GM12878 (cell line): ENCODE measurements around the gene PSMA1. TPM values are rescaled to one million over a fixed set of nuclear protein-coding genes. Genes with fewer than 3 reads are reported as not detected.
A peak's percentile ranks its signal among the peaks of the same experiment; 100 is the strongest.

Experiments used
- ATAC-seq: fragments of 200-7000 bp; cut with Tn5 transposase; 3 replicates; pipeline ENCODE4 v1.9.1; 2020; ENCODE audit warnings: mild to moderate bottlenecking, moderate library complexity
- BruUV-seq: library from RNA; stranded (reverse); fragments of 400-500 nt; replicated peaks from 2 replicates; lab custom pipeline; 2021; lab: Mats Ljungman, UMichigan
- CTCF ChIA-PET: fragments of 300-600 bp; sonication (Branson Sonifier 250); formaldehyde crosslinking; extraction: SDS; loops from one replicate; lab custom pipeline; 2021; ENCODE audit warnings: inconsistent platforms; lab: Yijun Ruan, JAX
- POLR2A ChIA-PET: fragments of 350-600 bp; formaldehyde crosslinking; extraction: SDS; loops from one replicate; lab custom pipeline; 2021; ENCODE audit warnings: inconsistent platforms; lab: Charles Lee
- RAD21 ChIA-PET: fragments of 300-600 bp; sonication (Branson Sonifier 250); formaldehyde crosslinking; loops from one replicate; lab custom pipeline; 2023; ENCODE audit warnings: antibody characterized with exemption; ENCODE audit not compliant: unreplicated experiment; lab: Charles Lee
- SMC1A ChIA-PET: fragments of 300-600 bp; sonication (Branson Sonifier 250); formaldehyde crosslinking; loops from one replicate; lab custom pipeline; 2023; ENCODE audit not compliant: unreplicated experiment, uncharacterized antibody; lab: Charles Lee
- DNase-seq: peaks from one replicate; pipeline ENCODE4 v3.0.0-alpha.2; 2011; ENCODE audit warnings: low read depth, low spot score
- FAIRE-seq: peaks from 3 replicates; lab custom pipeline; 2011; peaks lifted over from hg19 to GRCh38; lab: Jason Lieb, UNC
- H2AFZ ChIP-seq: 2 replicates; pipeline ENCODE4 v1.6.0; 2011; ENCODE audit warnings: low read depth, low read length, control low read depth; ENCODE audit not compliant: control insufficient read depth
- H3K27ac ChIP-seq: 2 replicates; pipeline ENCODE4 v1.5.1; 2011; ENCODE audit warnings: control low read depth; ENCODE audit not compliant: control insufficient read depth, insufficient read depth
- H3K27me3 ChIP-seq, 2 experiments: replicated peaks in 1 of 2; 2 replicates each; pipeline versions ENCODE4 v1.6.0 to v1.6.1; 2011; ENCODE audit warnings: low read length in 1 of 2; ENCODE audit not compliant: control insufficient read depth in 2 of 2, insufficient read depth in 2 of 2
- H3K36me3 ChIP-seq, 2 experiments: 2 replicates each; pipeline ENCODE4 v1.5.1; 2011; ENCODE audit warnings: low read length in 1 of 2; ENCODE audit not compliant: control insufficient read depth in 2 of 2, insufficient read depth in 2 of 2
- H3K4me1 ChIP-seq: 2 replicates; pipeline ENCODE4 v1.6.1; 2011; ENCODE audit warnings: mild to moderate bottlenecking, low read length, moderate library complexity, mixed read lengths; ENCODE audit not compliant: control insufficient read depth, insufficient read depth
- H3K4me2 ChIP-seq: 2 replicates; pipeline ENCODE4 v1.6.0; 2011; ENCODE audit warnings: control low read depth; ENCODE audit not compliant: control insufficient read depth, insufficient read depth
- H3K4me3 ChIP-seq: fragments of 200-600 bp; sonication (generic); 2 replicates; pipeline ENCODE4 v1.5.1; 2016
- H3K79me2 ChIP-seq: 2 replicates; pipeline ENCODE4 v1.6.0; 2011; ENCODE audit warnings: low read length; ENCODE audit not compliant: control insufficient read depth, insufficient read depth
- H3K9ac ChIP-seq: 2 replicates; pipeline ENCODE4 v1.8.0; 2011; ENCODE audit warnings: low read length, control low read depth, mixed read lengths; ENCODE audit not compliant: control insufficient read depth, insufficient read depth
- H3K9me3 ChIP-seq: replicated peaks from 3 replicates; pipeline ENCODE4 v1.5.1; 2011; ENCODE audit warnings: mild to moderate bottlenecking, low read length; ENCODE audit not compliant: control insufficient read depth, insufficient read depth
- H4K20me1 ChIP-seq: 2 replicates; pipeline ENCODE4 v1.6.0; 2011; ENCODE audit not compliant: control insufficient read depth, insufficient read depth
- ASH2L ChIP-seq: fragments of 300-600, 200-600 bp; sonication (generic); IDR thresholded peaks from 2 replicates; pipeline ENCODE4 v1.6.1; 2017; ENCODE audit warnings: low read depth, mild to moderate bottlenecking, borderline replicate concordance
- CREB1 ChIP-seq: IDR thresholded peaks from 2 replicates; pipeline ENCODE4 v1.6.1; 2012; ENCODE audit warnings: low read depth, mild to moderate bottlenecking, inconsistent platforms
- IRF4 ChIP-seq: IDR thresholded peaks from 2 replicates; pipeline ENCODE4 v1.6.1; 2011; ENCODE audit warnings: low read depth, low read length
- NFYA ChIP-seq: IDR thresholded peaks from 2 replicates; pipeline ENCODE4 v1.6.1; 2011; ENCODE audit warnings: low read depth, mild to moderate bottlenecking, low read length, improper control_type of control experiment, borderline replicate concordance
- PML ChIP-seq: IDR thresholded peaks from 2 replicates; pipeline ENCODE4 v1.6.1; 2012; ENCODE audit warnings: low read length, inconsistent platforms
- POU2F2 ChIP-seq: IDR thresholded peaks from 3 replicates; pipeline ENCODE4 v1.6.1; 2011; ENCODE audit warnings: low read depth, mild to moderate bottlenecking, low read length, borderline replicate concordance
- SKIL ChIP-seq: fragments of 450-650 bp; IDR thresholded peaks from 2 replicates; pipeline ENCODE4 v1.6.1; 2017; ENCODE audit warnings: mild to moderate bottlenecking, low read depth, inconsistent platforms; ENCODE audit not compliant: poor library complexity, severe bottlenecking
- SMARCA5 ChIP-seq: fragments of 450-650 bp; IDR thresholded peaks from 2 replicates; pipeline ENCODE4 v1.6.1; 2017; ENCODE audit warnings: mild to moderate bottlenecking
- YY1 ChIP-seq: IDR thresholded peaks from 2 replicates; pipeline ENCODE4 v1.6.1; 2011; ENCODE audit warnings: low read depth, mild to moderate bottlenecking, low read length
- WGBS: methylation state at CpG from one replicate; pipeline ENCODE4 v1.1.6; 2016; ENCODE audit warnings: low lambda C conversion rate; ENCODE audit not compliant: insufficient replicate concordance, insufficient coverage; ENCODE audit errors: missing lambda C conversion rate; 5-methylcytosine and 5-hydroxymethylcytosine counted together
- in situ Hi-C: fragments of 300-500 bp; cut with MboI; formaldehyde crosslinking; loops from 9 replicates; pipeline ENCODE4 v1.14.3; 2018; ENCODE audit warnings: mixed read lengths
- intact Hi-C: fragments of 100-400 bp; cut with micrococcal nuclease; formaldehyde crosslinking; loops from one replicate; pipeline ENCODE4 v1.14.2; 2022; ENCODE audit not compliant: unreplicated experiment
- polyA plus RNA-seq, 11 experiments: library from polyadenylated mRNA; depleted of rRNA in 4 of 11; unstranded in 6 of 11; stranded (reverse) in 5 of 11; fragments of >200 nt; fragmentation: Nextera tagmentation in 4 of 11; fragmentation: Illumina TruSeq in 1 of 11; extraction: Ambion mirVana in 4 of 11; extraction: Trizol in 1 of 11; gene quantifications; 1 replicate in 1 of 11; 2 replicates in 10 of 11; pipeline versions ENCODE4 v1.2.1 to v1.2.3, GENCODE V29; 2011 to 2016; ENCODE audit warnings: inconsistent platforms in 2 of 11, missing spikeins in 2 of 11, low read depth in 1 of 11
- total RNA-seq, 4 experiments: library from RNA; depleted of rRNA in 3 of 4; stranded (reverse); fragments of >200 nt in 3 of 4; fragmentation: Illumina TruSeq in 1 of 4; extraction: Trizol in 1 of 4; gene quantifications; 2 replicates each; pipeline versions ENCODE4 v1.2.1 to v1.2.3, GENCODE V29; 2013 to 2021
- TF ChIP-seq, protein P1 (sequence below): fragments of 450-650 bp; IDR thresholded peaks from 2 replicates; pipeline ENCODE4 v1.6.1; 2016; ENCODE audit warnings: mild to moderate bottlenecking
- TF ChIP-seq, protein P2 (sequence below): fragments of 450-650 bp; IDR thresholded peaks from 2 replicates; pipeline ENCODE4 v1.6.1; 2017; ENCODE audit warnings: antibody characterized with exemption, mild to moderate bottlenecking, moderate library complexity
- TF ChIP-seq, protein P3 (sequence below): fragments of 450-650 bp; IDR thresholded peaks from 2 replicates; pipeline ENCODE4 v1.6.1; 2016; ENCODE audit warnings: mild to moderate bottlenecking, moderate library complexity, borderline replicate concordance

Gene PSMA1
- total and polyA plus RNA-seq, 10 of the 15 experiments (the other 5 are each of a cell fraction or from before 2014, with no cell fraction given), result 185 to 678 (median 299) TPM

DNA sequence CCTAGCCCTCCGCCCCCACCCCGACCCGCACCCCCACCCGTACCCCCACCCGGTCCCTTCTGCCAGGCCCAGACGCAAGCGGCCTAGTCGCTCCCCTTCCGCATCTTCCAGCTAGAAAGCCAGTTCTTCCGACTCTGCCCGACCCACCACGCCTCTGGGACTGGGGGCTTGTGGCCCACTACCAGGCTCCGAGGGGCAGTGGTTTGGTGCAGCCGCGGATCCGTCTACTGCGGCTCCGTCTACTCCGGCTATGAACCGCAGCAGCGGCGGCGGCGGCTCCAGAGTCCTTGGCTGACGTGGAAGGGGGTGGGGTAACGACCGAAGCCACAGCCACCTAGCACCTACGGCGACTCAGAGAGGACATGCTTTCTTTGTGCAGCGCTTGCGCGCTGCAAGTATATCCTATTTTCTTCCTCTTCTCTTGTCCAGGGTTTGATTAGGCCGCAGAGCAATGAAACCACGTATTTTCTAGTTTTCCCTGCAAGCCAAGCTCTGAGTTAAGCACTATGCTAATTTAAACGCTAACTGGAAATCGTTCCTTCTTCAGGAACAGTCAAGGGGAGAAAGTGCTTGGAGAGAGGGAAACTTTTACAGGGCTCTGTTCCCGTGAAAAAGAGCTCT lies 20.5 kb downstream of the PSMA1 start, which contains the start of gene COPB1:
COPB1 (minus strand) TSS at position 252 of the 621 bp plus-strand sequence. CDS start 883 bp downstream, outside the sequence.
- FAIRE-seq, result peak; percentile 71
- TF ChIP-seq YY1 (peak; percentile 68), PML (peak; percentile 77), POU2F2 (peak; percentile 86), NFYA (no peak), CREB1 (peak; percentile 89), IRF4 (no peak), SMARCA5 (peak; percentile 69; the same call in 1 of the 2 replicates), SKIL (peak; percentile 67), ASH2L (no peak)
- TF ChIP-seq, protein P1, sequence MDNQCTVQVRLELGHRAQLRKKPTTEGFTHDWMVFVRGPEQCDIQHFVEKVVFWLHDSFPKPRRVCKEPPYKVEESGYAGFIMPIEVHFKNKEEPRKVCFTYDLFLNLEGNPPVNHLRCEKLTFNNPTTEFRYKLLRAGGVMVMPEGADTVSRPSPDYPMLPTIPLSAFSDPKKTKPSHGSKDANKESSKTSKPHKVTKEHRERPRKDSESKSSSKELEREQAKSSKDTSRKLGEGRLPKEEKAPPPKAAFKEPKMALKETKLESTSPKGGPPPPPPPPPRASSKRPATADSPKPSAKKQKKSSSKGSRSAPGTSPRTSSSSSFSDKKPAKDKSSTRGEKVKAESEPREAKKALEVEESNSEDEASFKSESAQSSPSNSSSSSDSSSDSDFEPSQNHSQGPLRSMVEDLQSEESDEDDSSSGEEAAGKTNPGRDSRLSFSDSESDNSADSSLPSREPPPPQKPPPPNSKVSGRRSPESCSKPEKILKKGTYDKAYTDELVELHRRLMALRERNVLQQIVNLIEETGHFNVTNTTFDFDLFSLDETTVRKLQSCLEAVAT, result peak; percentile 68
- TF ChIP-seq, protein P2, sequence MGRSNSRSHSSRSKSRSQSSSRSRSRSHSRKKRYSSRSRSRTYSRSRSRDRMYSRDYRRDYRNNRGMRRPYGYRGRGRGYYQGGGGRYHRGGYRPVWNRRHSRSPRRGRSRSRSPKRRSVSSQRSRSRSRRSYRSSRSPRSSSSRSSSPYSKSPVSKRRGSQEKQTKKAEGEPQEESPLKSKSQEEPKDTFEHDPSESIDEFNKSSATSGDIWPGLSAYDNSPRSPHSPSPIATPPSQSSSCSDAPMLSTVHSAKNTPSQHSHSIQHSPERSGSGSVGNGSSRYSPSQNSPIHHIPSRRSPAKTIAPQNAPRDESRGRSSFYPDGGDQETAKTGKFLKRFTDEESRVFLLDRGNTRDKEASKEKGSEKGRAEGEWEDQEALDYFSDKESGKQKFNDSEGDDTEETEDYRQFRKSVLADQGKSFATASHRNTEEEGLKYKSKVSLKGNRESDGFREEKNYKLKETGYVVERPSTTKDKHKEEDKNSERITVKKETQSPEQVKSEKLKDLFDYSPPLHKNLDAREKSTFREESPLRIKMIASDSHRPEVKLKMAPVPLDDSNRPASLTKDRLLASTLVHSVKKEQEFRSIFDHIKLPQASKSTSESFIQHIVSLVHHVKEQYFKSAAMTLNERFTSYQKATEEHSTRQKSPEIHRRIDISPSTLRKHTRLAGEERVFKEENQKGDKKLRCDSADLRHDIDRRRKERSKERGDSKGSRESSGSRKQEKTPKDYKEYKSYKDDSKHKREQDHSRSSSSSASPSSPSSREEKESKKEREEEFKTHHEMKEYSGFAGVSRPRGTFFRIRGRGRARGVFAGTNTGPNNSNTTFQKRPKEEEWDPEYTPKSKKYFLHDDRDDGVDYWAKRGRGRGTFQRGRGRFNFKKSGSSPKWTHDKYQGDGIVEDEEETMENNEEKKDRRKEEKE, result no peak
- TF ChIP-seq, protein P3, sequence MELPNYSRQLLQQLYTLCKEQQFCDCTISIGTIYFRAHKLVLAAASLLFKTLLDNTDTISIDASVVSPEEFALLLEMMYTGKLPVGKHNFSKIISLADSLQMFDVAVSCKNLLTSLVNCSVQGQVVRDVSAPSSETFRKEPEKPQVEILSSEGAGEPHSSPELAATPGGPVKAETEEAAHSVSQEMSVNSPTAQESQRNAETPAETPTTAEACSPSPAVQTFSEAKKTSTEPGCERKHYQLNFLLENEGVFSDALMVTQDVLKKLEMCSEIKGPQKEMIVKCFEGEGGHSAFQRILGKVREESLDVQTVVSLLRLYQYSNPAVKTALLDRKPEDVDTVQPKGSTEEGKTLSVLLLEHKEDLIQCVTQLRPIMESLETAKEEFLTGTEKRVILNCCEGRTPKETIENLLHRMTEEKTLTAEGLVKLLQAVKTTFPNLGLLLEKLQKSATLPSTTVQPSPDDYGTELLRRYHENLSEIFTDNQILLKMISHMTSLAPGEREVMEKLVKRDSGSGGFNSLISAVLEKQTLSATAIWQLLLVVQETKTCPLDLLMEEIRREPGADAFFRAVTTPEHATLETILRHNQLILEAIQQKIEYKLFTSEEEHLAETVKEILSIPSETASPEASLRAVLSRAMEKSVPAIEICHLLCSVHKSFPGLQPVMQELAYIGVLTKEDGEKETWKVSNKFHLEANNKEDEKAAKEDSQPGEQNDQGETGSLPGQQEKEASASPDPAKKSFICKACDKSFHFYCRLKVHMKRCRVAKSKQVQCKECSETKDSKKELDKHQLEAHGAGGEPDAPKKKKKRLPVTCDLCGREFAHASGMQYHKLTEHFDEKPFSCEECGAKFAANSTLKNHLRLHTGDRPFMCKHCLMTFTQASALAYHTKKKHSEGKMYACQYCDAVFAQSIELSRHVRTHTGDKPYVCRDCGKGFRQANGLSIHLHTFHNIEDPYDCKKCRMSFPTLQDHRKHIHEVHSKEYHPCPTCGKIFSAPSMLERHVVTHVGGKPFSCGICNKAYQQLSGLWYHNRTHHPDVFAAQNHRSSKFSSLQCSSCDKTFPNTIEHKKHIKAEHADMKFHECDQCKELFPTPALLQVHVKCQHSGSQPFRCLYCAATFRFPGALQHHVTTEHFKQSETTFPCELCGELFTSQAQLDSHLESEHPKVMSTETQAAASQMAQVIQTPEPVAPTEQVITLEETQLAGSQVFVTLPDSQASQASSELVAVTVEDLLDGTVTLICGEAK, result no peak

More for the DNA sequence above, 20.5 kb downstream of the PSMA1 start, which contains the start of gene COPB1:
- H3K27ac ChIP-seq, result peak within 1 kb of the TSS; percentile 87
- ATAC-seq (peak; percentile 94), DNase-seq (peak; percentile 77)
- H3K4me3 ChIP-seq, result peak within 1 kb of the TSS; percentile 89
- no peaks in the 10 kb centered on the region for H3K4me1 ChIP-seq
- peak within 1 kb of the TSS; percentile 86 for H2AFZ ChIP-seq
- H3K9me3 ChIP-seq, result no peaks in the 10 kb centered on the region
- no TSS peak for BruUV-seq
- intact Hi-C loops, result loop anchor here (2.0 kb wide), 1 partner anchor 21 kb away; the partner anchor contains the start of gene PSMA1
- peaks cover 27% of the 10 kb centered on the region for H3K79me2 ChIP-seq
- SMC1A ChIA-PET, result interaction anchor here (0.9 to 1.9 kb wide), 13 partner anchors 8 to 199 kb away, joined by 3 to 11 read pairs (median 3); partner anchors contain the start of gene PSMA1
- in situ Hi-C loops, result no loop called here
- POLR2A ChIA-PET, result interaction anchor here (0.5 to 3.6 kb wide), 8 partner anchors 16 to 827 kb away, joined by 3 to 34 read pairs (median 6); partner anchors contain the start of gene PSMA1
- H3K27me3 ChIP-seq, result no peaks in the 10 kb centered on the region
- H3K4me2 ChIP-seq, result peak within 1 kb of the TSS; percentile 79
- H3K9ac ChIP-seq, result peak within 1 kb of the TSS; percentile 82
- WGBS, result 2% methylated on average over 37 of the region's 37 CpGs
- H3K36me3 ChIP-seq, result peaks cover 1 to 9% of the 10 kb centered on the region in 2 experiments; a peak in 3 of 4 replicates
- RAD21 ChIA-PET, result interaction anchor here (1.8 to 2.4 kb wide), 2 partner anchors 21 to 45 kb away, joined by 5 to 21 read pairs; partner anchors contain the start of gene PSMA1
- CTCF ChIA-PET, result interaction anchor here (0.8 to 2.3 kb wide), 5 partner anchors 18 to 194 kb away, joined by 3 to 5 read pairs (median 3); partner anchors contain the start of gene PSMA1
- no peaks in the 10 kb centered on the region for H4K20me1 ChIP-seq
